GM04503 (cell line): ENCODE measurements around the gene TSN.
"Not testable (repeated sequence)": the region's sequence is repeated elsewhere in the genome, so short reads cannot be mapped to it uniquely, and the experiment has no call there.

ENCODE experiments used
- DNase-seq: peaks from one replicate; pipeline ENCODE4 v3.0.0-alpha.2; 2012; ENCODE audit warnings: low read depth

The TSN gene

DNA sequence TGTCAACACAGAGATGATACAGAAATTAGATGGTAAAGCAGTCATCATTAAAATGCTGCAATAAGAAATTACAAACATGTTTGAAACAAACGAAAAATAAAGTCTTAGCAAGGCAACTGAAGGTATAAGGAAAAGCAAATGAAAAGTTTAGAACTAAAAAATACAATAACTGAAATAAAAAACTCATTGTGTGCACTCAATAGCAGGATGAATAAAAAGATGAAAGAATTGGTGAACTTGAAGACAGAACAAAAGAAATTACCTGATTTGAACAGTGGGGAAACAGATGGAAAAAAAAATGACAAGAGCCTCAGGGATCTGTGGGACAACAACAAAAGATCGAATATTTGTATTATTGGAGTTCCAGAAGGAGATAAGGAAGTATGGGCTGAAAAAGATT, 46.5 kb downstream of the TSN start:
- no peak for DNase-seq

DNA sequence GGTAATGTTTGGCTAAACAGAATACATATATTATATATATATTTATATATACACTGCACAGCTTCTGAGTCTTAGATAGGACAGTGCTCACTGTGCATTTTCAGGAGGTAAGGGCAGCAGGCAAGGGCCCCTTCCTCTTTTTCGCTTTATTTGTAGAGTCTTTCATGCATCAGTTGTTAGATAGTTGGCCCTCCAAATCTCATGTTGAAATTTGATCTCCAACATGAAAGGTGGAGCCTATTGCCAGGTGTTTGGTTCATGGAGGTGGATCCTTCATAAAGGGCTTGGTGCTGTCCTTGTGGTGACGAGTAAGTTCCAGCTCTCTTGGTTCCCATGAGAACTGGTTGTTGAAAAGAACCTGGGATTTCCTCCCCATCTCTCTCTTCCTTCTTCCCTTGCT, 48.1 kb downstream of the TSN start:
- no peak for DNase-seq

DNA sequence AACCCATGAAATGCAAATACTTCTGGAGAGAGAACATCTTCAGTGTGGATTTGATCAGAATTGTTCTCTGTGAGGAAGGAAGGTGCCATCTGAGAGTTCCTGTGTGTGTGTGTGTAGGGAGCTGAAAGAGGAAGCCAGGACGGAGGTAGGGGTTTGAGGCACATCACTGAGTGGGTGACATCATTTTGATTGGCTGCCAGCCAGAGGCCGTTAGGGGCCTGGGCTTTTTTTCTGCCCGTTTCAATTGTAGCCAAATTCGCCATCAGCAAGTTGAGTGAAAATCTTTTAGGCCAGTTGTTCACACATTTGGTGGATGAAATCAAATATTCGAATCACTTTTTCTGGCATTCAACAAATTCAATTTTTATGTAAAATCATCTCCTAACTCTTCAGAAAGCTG, 48.9 kb downstream of the TSN start:
- no peak for DNase-seq

DNA sequence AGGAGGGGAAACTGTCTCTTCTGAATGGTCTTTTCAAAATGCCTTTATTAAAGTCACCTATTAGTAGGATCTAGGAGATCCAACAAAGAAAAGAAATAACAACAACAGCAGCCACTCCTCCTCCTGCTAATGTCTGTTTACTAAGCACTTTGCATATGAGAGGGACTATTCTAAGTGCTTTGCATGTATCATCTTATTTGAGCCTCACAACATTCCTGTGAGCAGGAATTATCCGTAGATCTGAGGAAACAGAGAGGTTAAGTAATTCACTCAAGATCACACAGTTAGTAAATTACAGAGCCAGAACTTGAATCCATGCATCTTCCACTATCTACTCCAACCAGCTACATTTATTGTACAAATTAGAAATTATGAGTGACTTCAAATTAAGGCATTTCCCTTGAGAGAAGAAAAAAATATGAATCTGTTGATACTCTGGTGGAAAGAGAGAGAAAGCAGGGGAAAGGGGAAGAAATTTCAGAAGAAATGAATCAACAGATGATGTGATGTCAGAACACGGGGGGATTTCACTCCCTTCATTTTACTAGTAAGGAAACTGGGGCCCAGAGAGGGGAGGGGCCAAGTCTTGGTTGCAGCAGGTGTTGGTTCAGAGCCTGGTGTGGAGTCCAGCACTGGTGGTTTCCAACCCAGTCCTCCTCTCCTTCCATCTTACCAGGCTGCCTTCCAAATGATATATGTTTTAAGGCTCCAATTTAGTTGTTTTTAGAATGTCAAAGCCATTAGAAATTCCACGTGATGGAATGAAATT, 49.7 kb downstream of the TSN start:
- no peak for DNase-seq

DNA sequence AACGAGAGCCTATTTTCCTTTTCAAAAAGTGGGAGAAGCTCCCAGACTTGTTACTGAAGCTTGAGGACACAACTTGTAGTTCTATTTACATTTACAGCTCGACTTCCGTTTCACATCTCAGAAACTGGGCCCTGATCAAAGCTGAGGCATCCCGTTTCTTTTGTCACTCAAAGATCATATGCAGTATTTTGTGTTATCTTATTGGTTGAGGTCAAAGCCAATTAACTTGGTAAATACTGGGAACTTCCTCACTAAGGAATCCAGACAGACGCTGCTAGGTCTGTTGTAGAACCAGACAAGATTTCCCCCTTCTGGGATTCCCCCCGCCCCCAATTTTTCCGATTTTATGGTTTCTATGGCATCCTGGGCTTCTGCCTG, 50.3 kb downstream of the TSN start:
- DNase-seq, result no peak

DNA sequence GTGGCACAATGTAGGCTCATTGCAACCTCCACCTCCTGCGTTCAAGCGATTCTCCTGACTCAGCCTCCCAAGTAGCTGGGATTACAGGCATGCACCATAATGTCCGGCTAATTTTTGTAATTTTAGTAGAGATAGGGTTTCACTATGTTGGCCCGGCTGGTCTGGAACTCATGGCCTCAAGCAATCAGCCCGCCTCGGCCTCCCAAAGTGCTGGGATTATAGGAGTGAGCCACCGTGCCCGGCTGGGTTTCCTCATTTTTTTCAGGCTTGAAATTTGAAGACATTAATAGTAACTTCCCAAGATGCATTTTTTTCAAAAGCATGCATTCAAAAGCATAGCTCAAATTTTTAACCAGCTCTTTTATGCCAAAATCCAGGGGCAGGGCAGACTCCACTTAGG, 52.3 kb downstream of the TSN start:
- not testable (repeated sequence) for DNase-seq

DNA sequence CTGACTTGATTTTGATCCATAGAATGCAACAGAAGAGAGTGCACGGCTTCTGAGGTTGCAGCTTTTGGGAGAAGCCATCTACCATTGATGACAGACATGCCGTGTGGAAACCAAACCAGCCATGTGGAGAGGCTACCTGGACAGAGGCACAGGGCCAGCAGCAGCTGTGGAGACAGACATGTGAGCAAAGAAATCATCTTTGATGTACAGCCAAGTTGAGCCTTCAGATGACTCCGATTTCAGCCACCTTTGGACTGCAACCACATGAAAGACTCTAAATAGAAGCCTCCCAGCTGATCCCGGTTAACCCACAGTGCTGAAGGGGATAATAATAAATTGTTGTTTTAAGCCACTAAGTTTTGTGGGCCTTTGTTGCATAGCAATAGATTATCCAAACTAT, 54.2 kb downstream of the TSN start:
- no peak for DNase-seq

DNA sequence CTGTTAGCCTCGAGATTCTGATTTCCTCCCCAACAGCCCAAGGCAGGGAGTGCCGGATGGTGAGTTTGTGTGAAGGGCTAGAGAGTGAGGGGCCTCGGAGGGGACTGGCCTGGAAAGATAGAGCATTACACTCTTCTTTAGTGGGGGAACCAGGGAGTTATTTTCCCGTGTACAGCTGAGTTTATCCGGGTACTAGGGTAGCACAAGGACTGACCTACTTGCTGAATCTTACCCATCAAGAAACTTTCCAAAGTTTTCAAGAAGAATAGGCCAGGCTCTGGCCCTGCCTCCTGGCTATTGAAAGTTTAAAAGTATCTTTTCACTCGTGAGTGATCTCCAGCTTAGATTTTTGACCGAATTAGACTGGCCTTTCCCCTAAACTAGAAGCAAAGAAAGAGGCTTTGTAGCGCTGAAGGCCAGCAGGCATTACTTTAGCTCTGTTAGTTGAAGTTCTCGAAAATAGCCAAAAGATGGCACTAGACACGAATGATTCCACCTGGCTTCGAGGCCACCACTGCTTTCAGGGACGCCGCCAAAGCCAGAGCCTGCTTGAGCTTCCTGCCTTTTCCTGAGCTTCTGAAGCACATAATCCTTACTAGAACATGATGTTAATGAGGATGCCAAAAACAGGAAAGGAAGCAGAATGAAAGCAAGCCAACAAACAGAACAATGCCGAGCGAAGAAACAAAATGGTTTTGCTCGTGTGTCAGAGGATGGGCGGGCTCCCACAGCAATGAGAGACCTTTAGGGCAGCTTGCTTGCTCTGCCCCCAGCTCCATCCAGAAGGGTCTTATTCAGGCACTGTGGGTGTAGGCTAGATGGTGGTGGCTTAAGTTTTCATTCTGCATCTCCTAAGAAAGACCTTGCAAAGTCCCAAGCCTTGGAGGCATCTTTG, 55.8 kb downstream of the TSN start:
- DNase-seq, result peak; percentile 11

DNA sequence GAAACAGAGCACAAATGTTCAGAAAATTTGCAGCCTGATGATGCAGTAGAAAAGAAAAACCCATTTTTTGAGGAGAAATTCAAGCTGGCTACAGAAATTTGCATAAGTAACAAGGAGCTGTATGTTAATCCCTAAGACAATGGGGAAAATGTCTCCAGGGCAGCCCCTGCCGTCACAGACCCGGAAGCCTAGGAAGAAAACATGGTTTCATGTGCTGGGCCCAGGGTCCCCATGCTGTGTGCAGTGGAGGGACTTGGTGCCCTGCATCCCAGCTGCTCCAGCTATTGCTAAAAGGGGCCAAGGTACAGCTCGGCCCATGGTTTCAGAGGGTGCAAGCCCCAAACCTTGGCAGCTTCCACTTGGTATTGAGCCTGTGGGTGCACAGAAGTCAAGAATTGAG, 57.6 kb downstream of the TSN start:
- not testable (repeated sequence) for DNase-seq

DNA sequence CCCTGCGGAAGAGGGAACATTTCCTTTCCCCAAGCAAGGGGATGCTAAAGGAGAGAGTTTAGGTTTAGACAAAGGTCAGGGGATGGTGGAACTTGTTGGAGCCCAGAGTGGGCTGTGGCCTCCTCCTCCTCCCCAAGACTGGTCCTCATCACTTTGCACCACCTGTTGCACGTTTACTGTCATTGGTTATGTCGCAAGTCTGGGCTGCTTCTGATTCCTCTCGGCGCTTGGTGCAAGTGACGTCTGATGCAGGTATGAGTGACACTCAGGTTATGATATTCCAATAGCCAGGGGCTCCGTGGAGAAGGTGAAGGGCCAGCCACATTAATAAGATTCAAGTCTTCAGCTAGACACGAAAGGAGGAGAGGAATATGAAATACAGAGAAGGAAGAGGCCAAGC, 59.8 kb downstream of the TSN start:
- DNase-seq, result no peak

DNA sequence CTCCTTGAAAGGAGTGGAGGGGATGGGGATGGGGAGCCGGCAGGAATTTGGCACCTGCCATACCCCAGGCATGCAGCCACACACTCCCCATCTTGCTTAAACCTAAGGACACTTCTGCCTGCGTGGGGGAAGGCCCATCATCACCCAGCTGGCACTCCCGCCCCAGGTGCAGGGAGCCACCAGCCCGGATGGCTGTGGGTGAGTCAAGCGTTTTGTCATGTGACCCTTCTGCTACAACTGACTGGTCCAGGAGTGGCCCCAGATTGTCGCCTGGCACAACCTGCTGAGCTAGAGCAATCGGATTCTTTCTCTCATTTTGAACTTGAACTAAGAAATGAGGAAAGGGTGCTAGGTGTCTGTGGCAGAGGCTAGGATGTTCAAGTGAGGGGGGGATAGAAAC, 61.3 kb downstream of the TSN start:
- no peak for DNase-seq

DNA sequence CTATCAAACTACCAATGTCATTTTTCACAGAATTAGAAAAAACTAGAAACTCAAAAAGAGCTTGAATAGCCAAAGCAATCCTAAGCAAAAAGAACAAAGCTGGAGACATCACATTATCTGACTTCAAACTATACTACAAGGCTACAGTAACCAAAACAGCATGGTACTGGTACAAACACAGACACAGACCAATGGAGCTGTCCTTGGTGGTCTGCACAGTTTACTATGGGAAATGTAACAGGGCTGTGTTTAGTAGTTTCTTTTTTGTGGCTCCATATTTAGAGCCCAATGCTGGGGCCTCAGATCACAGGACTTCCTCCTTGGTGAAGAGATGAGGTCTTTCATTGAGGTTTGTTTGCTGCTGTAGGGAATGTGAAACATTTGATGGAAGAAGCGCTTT, 61.9 kb downstream of the TSN start:
- not testable (repeated sequence) for DNase-seq
